ENCODE measurements around the gene VSIR.

The VSIR gene

DNA sequence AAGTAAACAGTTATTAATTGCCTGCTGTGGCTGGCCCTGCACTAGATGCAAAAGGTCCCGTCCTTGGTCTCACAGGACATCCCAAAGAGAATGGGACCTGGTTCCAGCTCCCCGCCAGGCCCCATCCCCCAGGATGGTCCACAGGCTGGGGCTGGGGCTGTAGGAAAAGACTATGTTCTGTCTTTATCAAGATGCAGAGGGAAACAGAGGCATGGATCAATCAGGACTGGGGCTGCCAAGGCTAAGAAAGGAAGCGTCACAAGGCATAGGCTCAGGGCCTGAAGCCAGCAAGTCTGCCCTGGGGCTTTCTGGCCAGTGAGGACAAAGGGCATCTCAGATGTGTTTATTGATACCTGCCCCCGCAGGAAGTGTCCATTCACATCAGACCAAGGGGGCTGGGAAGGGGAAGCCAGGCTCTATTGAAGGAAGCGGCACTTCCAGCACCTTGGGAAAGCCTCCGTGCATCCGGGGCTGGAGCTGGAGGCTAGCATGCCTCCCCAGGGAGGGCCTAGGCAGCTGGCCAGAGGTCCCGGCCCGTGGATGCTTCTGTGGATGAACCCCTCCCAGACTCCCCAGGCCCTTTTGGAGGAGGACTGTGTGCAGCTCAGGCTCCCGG is 5.8 kb downstream of the VSIR start:
- in situ Hi-C loops (cut with MboI; ENCODE audit: low pct_unique_long_range_greater_than_20kb, low sequenced_read_pairs) = no loop called here
- DNase-seq = no peak

GRCh38 chr10:71766717-71767419 is 6.5 kb downstream of the VSIR start:
- no peak for DNase-seq
- in situ Hi-C loops (cut with MboI; ENCODE audit: low pct_unique_long_range_greater_than_20kb, low sequenced_read_pairs) = no loop called here

- in situ Hi-C loops (cut with MboI; ENCODE audit: low pct_unique_long_range_greater_than_20kb, low sequenced_read_pairs) = no loop called here
- DNase-seq = no peak
Observed at GRCh38 chr10:71765906-71766716, 7.2 kb downstream of the VSIR start.

GRCh38 chr10:71765176-71765904 is 8.0 kb downstream of the VSIR start:
- no peak for DNase-seq
- in situ Hi-C loops (cut with MboI; ENCODE audit: low pct_unique_long_range_greater_than_20kb, low sequenced_read_pairs) = no loop called here

DNA sequence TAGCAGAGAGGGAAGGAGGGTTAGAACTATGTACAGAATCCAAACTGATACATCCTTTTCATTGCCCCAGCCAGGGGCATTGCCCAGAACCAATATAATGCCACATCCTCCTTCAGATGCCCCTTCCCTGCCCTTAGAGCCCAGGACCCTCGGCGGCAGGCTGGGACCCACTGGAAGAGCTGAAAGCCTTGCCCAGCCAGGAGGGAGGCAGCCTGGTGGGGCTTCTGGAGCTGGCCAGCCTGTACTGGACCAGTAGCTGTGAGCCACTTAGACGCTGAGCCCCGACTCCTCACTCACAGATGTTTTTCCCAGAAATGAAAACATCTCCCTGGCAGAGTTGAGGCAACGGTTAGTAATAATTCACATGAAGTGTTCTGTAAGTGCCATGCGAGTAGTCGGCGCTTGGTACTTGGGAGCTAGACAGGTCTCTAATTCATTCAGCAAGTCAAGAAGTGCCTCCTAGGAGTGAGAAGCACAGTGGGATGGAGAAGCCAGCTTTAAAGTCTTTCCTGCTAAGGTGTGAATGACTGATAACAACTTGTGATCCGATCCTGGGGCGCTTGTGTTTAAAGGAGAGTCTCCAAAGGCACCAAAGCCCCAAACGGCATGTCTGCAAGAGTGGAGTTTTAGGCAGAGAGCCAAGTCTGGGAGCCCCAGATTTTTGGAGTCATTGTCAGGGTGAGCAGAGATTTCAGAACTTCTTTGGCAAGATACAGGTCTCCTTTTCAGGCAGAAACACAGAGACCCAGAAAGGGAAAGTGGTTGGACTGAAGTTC is 9.8 kb downstream of the VSIR start:
- in situ Hi-C loops (cut with MboI; ENCODE audit: low pct_unique_long_range_greater_than_20kb, low sequenced_read_pairs) = no loop called here
- DNase-seq = no peak

- no peak for DNase-seq
- in situ Hi-C loops (cut with MboI; ENCODE audit: low pct_unique_long_range_greater_than_20kb, low sequenced_read_pairs) = no loop called here
Observed at GRCh38 chr10:71762324-71762723, 11.0 kb downstream of the VSIR start.

DNA sequence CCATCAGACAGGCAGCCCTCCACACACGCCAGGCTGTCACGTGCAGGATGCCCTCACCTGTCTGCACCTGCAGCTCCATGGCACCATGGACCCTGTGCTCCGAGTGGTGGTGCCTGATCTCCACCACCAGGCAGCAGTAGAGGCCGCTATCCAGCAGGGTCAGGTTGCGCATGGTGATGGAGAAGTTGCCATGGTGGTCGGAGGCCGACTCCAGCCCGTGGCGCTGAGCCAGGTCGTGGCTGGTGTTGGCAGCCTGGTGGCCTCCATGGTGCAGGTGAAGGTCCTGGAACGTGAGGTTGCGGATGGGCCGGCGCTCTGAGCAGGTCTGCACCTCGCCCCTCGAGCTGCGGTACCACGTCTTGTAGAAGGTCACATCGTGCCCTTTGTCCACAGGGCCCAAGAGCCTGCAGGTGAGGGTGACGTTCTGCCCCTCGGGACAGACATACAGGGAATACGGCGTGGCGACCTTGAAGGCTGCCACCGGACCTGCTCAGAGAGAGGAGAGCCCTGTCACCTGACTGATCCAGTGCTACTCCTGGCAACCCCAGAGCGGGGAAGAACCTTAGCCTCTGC is 11.7 kb downstream of the VSIR start:
- DNase-seq = no peak
- in situ Hi-C loops (cut with MboI; ENCODE audit: low pct_unique_long_range_greater_than_20kb, low sequenced_read_pairs) = no loop called here

DNA sequence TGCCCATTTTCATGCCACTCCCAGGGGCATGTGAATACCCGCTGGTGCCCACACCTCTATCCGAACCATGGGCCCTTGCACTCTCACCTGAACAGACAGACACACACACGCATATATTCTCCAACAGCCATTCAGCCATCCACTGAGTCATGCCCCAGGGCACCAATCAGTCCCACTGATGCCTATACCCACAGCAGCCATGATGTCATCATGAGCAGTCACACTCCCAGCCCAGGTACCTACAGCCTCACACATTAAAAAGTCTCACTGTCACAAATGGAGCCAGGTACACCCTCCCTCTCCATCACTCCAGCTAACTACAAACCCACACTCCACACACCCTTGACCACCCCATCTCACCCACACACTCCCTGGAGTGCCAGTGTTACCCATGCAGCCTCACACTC is 12.2 kb downstream of the VSIR start:
- in situ Hi-C loops (cut with MboI; ENCODE audit: low pct_unique_long_range_greater_than_20kb, low sequenced_read_pairs) = no loop called here
- DNase-seq = no peak

- in situ Hi-C loops (cut with MboI; ENCODE audit: low pct_unique_long_range_greater_than_20kb, low sequenced_read_pairs) = no loop called here
- DNase-seq = no peak
Observed at GRCh38 chr10:71757399-71757922, 15.9 kb downstream of the VSIR start.

DNA sequence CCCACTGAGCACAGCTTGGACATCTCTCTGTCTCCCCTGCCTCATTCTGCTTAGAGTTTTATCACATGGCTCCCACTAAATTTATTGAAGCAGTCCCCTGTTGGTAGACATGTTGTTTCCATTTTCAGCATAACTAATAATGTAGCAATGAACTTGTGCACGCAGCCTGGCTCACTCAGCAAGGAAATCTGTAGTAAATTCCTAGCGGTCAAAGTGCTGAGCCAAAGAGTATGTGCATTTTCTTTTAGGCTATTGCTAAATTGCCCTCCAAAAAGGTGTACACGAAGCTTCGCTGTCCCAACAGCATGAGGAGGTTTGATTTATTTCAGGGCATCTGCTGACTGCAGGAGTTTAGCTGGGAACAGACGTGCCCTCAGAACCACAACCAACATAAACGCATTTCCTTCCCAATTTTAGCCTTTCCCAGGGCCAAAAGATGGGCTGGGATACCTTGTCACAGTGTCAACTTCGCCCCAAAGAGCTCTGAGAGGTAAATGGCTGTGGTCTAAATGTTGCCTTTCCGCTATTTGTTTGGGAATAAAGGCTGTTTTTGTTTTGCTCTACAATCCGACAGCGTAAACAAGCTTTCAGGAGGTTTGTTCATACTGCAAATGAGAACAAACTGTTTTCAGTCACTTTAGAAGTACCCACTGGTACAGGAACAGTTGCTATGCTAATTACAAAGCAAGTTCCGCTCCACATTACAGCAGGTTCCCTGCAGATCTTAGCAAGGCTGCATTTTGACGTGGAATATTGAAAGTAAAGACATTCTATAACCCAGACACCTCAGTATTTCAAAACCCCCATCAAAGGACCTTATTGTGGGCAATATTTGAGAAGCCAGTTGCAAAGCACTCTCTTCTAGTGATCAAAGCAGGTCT is 16.8 kb downstream of the VSIR start:
- DNase-seq = no peak
- in situ Hi-C loops (cut with MboI; ENCODE audit: low pct_unique_long_range_greater_than_20kb, low sequenced_read_pairs) = no loop called here

GRCh38 chr10:71755179-71755879 is 18.0 kb downstream of the VSIR start:
- in situ Hi-C loops (cut with MboI; ENCODE audit: low pct_unique_long_range_greater_than_20kb, low sequenced_read_pairs) = no loop called here
- no peak for DNase-seq

DNA sequence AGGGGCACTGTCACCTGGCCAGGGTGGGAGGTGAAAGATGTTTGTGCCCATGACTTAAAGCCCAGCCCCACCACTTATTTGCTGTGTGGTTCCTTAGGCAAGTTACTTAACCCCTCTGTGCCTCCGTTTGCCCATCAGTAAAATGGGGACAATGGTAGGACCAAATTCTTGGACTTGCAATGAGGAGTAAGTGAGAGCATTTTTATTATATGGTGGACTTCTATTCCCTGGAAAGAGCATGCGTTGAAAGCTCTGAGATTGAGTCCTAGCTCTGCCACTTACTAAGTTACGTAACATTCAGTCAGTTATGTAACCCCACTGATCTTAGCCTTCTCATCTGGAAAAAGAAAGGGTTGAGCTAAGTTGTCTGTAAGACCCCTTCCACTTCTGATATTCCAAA is 18.8 kb downstream of the VSIR start:
- no peak for DNase-seq
- in situ Hi-C loops (cut with MboI; ENCODE audit: low pct_unique_long_range_greater_than_20kb, low sequenced_read_pairs) = no loop called here

DNA sequence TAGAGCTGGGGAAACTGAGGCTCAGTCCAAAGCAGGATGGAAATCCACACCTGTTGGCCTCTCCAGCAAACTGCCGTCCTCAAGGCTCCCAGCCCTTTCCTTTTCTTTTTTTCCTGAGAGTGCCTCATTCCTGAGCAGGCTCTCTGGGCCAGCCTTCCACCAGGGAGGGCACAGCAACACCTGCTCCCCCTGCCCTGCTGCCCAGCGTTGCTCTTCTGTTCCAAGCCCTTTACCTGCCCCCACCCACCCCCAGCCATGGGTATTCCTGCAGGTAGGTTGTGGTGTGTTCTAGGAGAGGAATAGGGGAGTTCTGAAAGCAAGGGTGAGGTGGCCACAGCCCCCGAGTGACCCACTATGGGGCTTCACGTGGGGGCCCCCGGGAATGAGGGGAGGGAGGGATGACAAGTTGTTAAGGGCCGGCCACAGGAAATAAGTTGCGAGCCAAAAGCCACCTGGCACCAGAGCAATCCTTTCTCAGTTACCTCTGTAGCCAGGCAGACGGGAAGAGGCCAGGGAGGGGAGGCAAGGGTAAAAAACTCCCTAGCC is 19.3 kb downstream of the VSIR start:
- DNase-seq = no peak
- in situ Hi-C loops (cut with MboI; ENCODE audit: low pct_unique_long_range_greater_than_20kb, low sequenced_read_pairs) = no loop called here

DNA sequence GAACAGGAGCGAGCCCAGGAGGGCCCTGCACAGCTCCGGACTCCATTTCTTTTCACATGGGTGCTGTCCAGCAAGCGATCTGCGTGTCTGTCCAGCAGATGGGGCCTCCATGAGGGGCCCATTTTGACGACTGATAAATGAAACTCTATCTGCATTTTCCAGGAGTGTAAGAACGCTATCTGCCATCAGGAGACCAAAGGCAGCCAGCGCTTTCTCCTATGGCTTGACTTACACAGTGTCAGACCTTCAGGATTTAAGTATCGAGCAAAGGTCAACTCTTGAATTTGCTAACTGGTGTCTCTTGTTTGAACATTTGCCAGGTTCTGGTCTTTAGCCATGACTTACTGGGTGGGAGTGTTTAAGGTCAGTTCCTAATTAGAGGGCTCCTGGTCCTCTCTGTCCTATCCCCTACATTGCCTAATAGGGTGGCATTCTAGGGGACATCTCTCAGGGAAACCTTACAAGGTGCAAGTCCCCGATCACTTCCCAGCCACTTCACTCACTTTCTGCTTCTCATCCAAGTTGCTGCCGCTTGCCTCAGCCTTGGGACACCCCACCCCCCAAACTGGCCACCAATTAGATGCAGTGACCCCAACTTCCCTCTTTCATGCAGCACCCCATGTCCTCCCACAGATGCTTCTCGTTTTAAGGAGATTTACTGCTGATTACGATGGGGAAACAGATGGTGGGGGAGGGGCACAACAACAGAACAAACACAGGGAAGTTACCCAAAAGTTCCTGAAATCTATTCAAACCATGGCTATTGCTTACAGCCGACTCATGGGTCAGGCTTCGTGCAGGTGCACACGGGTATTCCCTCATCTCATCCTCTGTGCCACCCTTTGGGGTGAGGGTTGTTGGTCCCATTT is 20.0 kb downstream of the VSIR start:
- in situ Hi-C loops (cut with MboI; ENCODE audit: low pct_unique_long_range_greater_than_20kb, low sequenced_read_pairs) = no loop called here
- DNase-seq = peak; percentile 95

DNA sequence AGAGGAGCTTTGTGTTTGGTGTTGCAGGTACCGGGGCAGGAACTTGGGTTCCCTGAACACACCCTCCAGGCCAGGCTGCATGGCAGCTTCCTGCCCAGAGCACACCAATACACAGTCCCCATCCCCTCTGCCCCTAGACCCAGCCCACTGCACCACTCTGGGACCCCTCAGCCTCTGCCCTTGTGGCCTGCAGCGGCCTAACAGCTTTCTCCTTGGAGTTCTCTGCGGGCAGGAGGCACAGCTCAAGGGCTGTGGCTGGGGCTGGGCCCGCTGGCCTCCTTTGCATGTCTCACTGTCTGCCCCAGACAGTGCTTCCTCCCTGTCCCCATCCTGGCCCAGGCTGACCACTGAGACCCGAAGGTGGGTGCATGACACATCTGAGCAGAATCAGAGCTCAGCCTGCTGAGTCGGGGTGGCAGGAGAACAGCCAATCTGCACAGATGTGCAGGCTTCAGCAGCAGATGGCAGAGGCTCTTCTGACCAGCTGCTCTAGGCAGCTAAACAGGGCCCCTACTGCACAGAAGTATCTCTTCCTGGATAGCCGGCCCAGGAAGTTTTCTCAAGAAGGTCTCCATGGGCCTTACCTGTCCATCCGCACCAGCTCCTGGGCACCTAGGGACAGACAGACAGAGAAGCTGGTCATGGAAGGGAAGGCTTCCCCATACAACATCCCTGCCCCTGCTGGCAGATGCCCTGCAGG is 20.8 kb downstream of the VSIR start:
- in situ Hi-C loops (cut with MboI; ENCODE audit: low pct_unique_long_range_greater_than_20kb, low sequenced_read_pairs) = no loop called here
- no peak for DNase-seq

Measured in KBM-7 (cell line).